ENCODE results near the gene ZNF565. TPM values are rescaled to one million over a fixed set of nuclear protein-coding genes. Genes with fewer than 3 reads are reported as not detected.
A peak's percentile ranks its signal among the peaks of the same experiment; 100 is the strongest.

ZNF565 gene
- total and polyA plus RNA-seq, 2 of the 13 experiments (the other 11 are each of a cell fraction or from before 2014, with no cell fraction given): 1.8 to 5.2 TPM

GRCh38 chr19:36139473-36140303 lies 74.8 kb downstream of the ZNF565 start, which contains the start of gene CAPNS1 (continued):
- TF ChIP-seq ZNF44 (CRISPR knock-in tag; IDR thresholded peaks at IDR 0.05) (peak; percentile 79; the same call in 1 of the 2 replicates), SMYD3 (CRISPR knock-in tag; IDR thresholded peaks at IDR 0.05) (0 out of 2 replicates have a peak, but pooled peaks have one; percentile 21), CAMTA2 (CRISPR knock-in tag; IDR thresholded peaks at IDR 0.05; ENCODE audit: borderline replicate concordance) (no peak; the same call in 1 of the 2 replicates), HNF1A (IDR thresholded peaks at IDR 0.05; ENCODE audit: low read depth) (peak; percentile 11; the same call in 1 of the 2 replicates), HNF1A (CRISPR knock-in tag; IDR thresholded peaks at IDR 0.05; ENCODE audit: borderline replicate concordance) (peak; percentile 68; the same call in 1 of the 2 replicates), RARG (CRISPR knock-in tag; IDR thresholded peaks at IDR 0.05; ENCODE audit: low read depth) (no peak), TBP (CRISPR knock-in tag; IDR thresholded peaks at IDR 0.05) (no peak), PCBP1 (IDR thresholded peaks at IDR 0.05; ENCODE audit: borderline replicate concordance, low read depth, low read length) (0 out of 2 replicates have a peak, but pooled peaks have one; percentile 69), BCLAF1 (IDR thresholded peaks at IDR 0.05) (no peak), SUZ12 (IDR thresholded peaks at IDR 0.05; ENCODE audit: low read depth, low read length) (no peak), XRCC5 (optimal IDR thresholded peaks at IDR 0.05; ENCODE audit: low read length) (peak; percentile 93), ZNF790 (CRISPR knock-in tag; IDR thresholded peaks at IDR 0.05; ENCODE audit: borderline replicate concordance) (peak; percentile 89; the same call in 1 of the 2 replicates), ATM (IDR thresholded peaks at IDR 0.05; ENCODE audit: borderline replicate concordance) (no peak), ZBTB37 (CRISPR knock-in tag; IDR thresholded peaks at IDR 0.05) (no peak), SCMH1 (CRISPR knock-in tag; IDR thresholded peaks at IDR 0.05; ENCODE audit: borderline replicate concordance) (no peak)

Data from HepG2 (cell line).